K562 (cell line): Measurements from ENCODE around the gene LMAN2. TPM values are rescaled to one million over a fixed set of nuclear protein-coding genes. Genes with fewer than 3 reads are reported as not detected.

Source experiments
- MAFF ChIP-seq: IDR thresholded peaks from 2 replicates; pipeline ENCODE4 v1.6.1; 2012; ENCODE audit warnings: low read length, improper control_type of control experiment
- MAZ ChIP-seq, 2 experiments: fragments of 450-650 bp in 1 of 2; sonication (generic) in 1 of 2; formaldehyde crosslinking; IDR thresholded peaks in 1 of 2; conservative IDR thresholded peaks in 1 of 2; 2 replicates each; pipeline versions ENCODE4 v1.4.0 to v1.5.0; 2020; ENCODE audit warnings: mild to moderate bottlenecking in 1 of 2, missing genetic modification reagents in 1 of 2
- MIER1 ChIP-seq: fragments of 450-650 bp; IDR thresholded peaks from 2 replicates; pipeline ENCODE4 v1.6.1; 2016; ENCODE audit warnings: antibody characterized with exemption, mild to moderate bottlenecking, low read depth
- RFX5 ChIP-seq: IDR thresholded peaks from 2 replicates; pipeline ENCODE4 v1.6.1; 2011; ENCODE audit warnings: low read depth, mild to moderate bottlenecking, improper control_type of control experiment, low read length
- RNF2 ChIP-seq: sonication (generic); IDR thresholded peaks from 2 replicates; pipeline ENCODE4 v1.6.1; 2016
- ZBTB7A ChIP-seq: IDR thresholded peaks from 2 replicates; pipeline ENCODE4 v1.6.1; 2011; ENCODE audit warnings: low read depth, mild to moderate bottlenecking, low read length, moderate library complexity, borderline replicate concordance; ENCODE audit not compliant: control insufficient read depth
- polyA plus RNA-seq, 8 experiments: library from polyadenylated mRNA; depleted of rRNA in 4 of 8; stranded (reverse) in 5 of 8; unstranded in 3 of 8; fragments of >200 nt; fragmentation: Nextera tagmentation in 2 of 8; fragmentation: Illumina TruSeq in 1 of 8; extraction: Ambion mirVana in 2 of 8; extraction: Trizol in 1 of 8; gene quantifications; 2 replicates each; pipeline versions ENCODE4 v1.2.1 to v1.2.3, GENCODE V29; 2011 to 2014; ENCODE audit warnings: inconsistent platforms in 1 of 8, missing spikeins in 1 of 8
- total RNA-seq, 7 experiments: library from RNA; depleted of rRNA in 6 of 7; stranded (reverse); fragments of >200 nt in 6 of 7; fragmentation: Illumina TruSeq in 2 of 7; extraction: Trizol in 2 of 7; gene quantifications; 2 replicates each; pipeline versions ENCODE4 v1.2.1 to v1.2.3, GENCODE V29; 2011 to 2021; ENCODE audit warnings: low replicate concordance in 1 of 7
- TF ChIP-seq, protein P1 (sequence below): fragments of 450-650 bp; IDR thresholded peaks from 2 replicates; pipeline ENCODE4 v1.6.1; 2016; ENCODE audit warnings: mild to moderate bottlenecking, moderate library complexity
- TF ChIP-seq, protein P2 (sequence below), 2 experiments: IDR thresholded peaks; 2 replicates each; pipeline ENCODE4 v1.6.1; 2012; ENCODE audit warnings: improper control_type of control experiment in 2 of 2, low read depth in 2 of 2, low read length in 2 of 2, borderline replicate concordance in 1 of 2
- TF ChIP-seq, protein P3 (sequence below): fragments of 450-650 bp; IDR thresholded peaks from 2 replicates; pipeline ENCODE4 v1.6.1; 2016; ENCODE audit warnings: missing biosample characterization, missing genetic modification characterization
- TF ChIP-seq, protein P4 (sequence below): fragments of 200-800 bp; sonication (Bioruptor generic); IDR thresholded peaks from 2 replicates; pipeline ENCODE4 v1.6.1; 2017; ENCODE audit warnings: missing genetic modification characterization, missing compliant biosample characterization

Gene LMAN2
- total and polyA plus RNA-seq, 9 of the 15 experiments (the other 6 are each of a cell fraction or from before 2014, with no cell fraction given): 2.7 to 254 (median 136) TPM

DNA sequence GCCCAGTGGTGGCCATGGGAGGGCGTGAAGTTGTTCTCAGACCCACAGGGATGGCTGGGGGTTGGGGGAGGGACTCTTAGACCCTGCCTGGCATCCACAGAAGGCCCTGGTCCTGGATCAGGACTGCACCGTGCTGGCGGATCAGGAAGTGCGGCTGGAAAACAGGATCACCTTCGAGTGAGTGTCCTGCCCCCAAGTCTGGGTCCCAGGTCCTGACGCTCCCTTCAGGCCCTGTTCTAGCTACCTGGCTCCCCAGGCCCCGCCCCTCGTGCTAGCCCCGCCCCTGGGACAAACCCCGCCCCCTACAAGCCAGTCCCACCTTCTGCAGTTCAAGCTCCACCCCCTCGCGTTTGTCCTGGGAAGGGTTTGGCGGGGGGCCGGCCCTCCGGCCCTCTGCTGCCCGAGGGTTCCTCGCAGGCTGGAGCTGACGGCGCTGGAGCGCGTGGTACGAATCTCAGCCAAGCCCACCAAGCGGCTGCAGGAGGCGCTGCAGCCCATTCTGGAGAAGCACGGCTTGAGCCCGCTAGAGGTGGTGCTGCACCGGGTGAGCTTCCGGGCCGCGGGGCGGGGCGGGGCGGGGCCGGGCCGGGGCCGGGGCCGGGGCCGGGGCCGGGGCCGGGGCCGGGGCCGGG is 19.1 kb upstream of the LMAN2 start (continued):
- TF ChIP-seq ZBTB7A (peak; percentile 87), RNF2 (peak; percentile 54; the same call in 1 of the 2 replicates), MAFF (no peak), RFX5 (no peak), MIER1 (no peak), MAZ (CRISPR knock-in tag; conservative IDR thresholded peaks at IDR 0.05 in 1 of 2, IDR thresholded peaks at IDR 0.05 in 1 of 2) (peak in 1 of 2 experiments; percentile 93; a peak in 3 of 4 replicates)
- TF ChIP-seq, protein P1, sequence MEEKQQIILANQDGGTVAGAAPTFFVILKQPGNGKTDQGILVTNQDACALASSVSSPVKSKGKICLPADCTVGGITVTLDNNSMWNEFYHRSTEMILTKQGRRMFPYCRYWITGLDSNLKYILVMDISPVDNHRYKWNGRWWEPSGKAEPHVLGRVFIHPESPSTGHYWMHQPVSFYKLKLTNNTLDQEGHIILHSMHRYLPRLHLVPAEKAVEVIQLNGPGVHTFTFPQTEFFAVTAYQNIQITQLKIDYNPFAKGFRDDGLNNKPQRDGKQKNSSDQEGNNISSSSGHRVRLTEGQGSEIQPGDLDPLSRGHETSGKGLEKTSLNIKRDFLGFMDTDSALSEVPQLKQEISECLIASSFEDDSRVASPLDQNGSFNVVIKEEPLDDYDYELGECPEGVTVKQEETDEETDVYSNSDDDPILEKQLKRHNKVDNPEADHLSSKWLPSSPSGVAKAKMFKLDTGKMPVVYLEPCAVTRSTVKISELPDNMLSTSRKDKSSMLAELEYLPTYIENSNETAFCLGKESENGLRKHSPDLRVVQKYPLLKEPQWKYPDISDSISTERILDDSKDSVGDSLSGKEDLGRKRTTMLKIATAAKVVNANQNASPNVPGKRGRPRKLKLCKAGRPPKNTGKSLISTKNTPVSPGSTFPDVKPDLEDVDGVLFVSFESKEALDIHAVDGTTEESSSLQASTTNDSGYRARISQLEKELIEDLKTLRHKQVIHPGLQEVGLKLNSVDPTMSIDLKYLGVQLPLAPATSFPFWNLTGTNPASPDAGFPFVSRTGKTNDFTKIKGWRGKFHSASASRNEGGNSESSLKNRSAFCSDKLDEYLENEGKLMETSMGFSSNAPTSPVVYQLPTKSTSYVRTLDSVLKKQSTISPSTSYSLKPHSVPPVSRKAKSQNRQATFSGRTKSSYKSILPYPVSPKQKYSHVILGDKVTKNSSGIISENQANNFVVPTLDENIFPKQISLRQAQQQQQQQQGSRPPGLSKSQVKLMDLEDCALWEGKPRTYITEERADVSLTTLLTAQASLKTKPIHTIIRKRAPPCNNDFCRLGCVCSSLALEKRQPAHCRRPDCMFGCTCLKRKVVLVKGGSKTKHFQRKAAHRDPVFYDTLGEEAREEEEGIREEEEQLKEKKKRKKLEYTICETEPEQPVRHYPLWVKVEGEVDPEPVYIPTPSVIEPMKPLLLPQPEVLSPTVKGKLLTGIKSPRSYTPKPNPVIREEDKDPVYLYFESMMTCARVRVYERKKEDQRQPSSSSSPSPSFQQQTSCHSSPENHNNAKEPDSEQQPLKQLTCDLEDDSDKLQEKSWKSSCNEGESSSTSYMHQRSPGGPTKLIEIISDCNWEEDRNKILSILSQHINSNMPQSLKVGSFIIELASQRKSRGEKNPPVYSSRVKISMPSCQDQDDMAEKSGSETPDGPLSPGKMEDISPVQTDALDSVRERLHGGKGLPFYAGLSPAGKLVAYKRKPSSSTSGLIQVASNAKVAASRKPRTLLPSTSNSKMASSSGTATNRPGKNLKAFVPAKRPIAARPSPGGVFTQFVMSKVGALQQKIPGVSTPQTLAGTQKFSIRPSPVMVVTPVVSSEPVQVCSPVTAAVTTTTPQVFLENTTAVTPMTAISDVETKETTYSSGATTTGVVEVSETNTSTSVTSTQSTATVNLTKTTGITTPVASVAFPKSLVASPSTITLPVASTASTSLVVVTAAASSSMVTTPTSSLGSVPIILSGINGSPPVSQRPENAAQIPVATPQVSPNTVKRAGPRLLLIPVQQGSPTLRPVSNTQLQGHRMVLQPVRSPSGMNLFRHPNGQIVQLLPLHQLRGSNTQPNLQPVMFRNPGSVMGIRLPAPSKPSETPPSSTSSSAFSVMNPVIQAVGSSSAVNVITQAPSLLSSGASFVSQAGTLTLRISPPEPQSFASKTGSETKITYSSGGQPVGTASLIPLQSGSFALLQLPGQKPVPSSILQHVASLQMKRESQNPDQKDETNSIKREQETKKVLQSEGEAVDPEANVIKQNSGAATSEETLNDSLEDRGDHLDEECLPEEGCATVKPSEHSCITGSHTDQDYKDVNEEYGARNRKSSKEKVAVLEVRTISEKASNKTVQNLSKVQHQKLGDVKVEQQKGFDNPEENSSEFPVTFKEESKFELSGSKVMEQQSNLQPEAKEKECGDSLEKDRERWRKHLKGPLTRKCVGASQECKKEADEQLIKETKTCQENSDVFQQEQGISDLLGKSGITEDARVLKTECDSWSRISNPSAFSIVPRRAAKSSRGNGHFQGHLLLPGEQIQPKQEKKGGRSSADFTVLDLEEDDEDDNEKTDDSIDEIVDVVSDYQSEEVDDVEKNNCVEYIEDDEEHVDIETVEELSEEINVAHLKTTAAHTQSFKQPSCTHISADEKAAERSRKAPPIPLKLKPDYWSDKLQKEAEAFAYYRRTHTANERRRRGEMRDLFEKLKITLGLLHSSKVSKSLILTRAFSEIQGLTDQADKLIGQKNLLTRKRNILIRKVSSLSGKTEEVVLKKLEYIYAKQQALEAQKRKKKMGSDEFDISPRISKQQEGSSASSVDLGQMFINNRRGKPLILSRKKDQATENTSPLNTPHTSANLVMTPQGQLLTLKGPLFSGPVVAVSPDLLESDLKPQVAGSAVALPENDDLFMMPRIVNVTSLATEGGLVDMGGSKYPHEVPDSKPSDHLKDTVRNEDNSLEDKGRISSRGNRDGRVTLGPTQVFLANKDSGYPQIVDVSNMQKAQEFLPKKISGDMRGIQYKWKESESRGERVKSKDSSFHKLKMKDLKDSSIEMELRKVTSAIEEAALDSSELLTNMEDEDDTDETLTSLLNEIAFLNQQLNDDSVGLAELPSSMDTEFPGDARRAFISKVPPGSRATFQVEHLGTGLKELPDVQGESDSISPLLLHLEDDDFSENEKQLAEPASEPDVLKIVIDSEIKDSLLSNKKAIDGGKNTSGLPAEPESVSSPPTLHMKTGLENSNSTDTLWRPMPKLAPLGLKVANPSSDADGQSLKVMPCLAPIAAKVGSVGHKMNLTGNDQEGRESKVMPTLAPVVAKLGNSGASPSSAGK: peak; percentile 92
- TF ChIP-seq, protein P2, sequence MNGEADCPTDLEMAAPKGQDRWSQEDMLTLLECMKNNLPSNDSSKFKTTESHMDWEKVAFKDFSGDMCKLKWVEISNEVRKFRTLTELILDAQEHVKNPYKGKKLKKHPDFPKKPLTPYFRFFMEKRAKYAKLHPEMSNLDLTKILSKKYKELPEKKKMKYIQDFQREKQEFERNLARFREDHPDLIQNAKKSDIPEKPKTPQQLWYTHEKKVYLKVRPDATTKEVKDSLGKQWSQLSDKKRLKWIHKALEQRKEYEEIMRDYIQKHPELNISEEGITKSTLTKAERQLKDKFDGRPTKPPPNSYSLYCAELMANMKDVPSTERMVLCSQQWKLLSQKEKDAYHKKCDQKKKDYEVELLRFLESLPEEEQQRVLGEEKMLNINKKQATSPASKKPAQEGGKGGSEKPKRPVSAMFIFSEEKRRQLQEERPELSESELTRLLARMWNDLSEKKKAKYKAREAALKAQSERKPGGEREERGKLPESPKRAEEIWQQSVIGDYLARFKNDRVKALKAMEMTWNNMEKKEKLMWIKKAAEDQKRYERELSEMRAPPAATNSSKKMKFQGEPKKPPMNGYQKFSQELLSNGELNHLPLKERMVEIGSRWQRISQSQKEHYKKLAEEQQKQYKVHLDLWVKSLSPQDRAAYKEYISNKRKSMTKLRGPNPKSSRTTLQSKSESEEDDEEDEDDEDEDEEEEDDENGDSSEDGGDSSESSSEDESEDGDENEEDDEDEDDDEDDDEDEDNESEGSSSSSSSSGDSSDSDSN (IDR thresholded peaks at IDR 0.05; ENCODE audit: borderline replicate concordance in 1 of 2, low read depth in 2 of 2, low read length in 2 of 2): peak; percentile 55 to 92; a peak in 3 of 4 replicates
- TF ChIP-seq, protein P3, sequence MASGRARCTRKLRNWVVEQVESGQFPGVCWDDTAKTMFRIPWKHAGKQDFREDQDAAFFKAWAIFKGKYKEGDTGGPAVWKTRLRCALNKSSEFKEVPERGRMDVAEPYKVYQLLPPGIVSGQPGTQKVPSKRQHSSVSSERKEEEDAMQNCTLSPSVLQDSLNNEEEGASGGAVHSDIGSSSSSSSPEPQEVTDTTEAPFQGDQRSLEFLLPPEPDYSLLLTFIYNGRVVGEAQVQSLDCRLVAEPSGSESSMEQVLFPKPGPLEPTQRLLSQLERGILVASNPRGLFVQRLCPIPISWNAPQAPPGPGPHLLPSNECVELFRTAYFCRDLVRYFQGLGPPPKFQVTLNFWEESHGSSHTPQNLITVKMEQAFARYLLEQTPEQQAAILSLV (tag): no peak
- TF ChIP-seq, protein P4, sequence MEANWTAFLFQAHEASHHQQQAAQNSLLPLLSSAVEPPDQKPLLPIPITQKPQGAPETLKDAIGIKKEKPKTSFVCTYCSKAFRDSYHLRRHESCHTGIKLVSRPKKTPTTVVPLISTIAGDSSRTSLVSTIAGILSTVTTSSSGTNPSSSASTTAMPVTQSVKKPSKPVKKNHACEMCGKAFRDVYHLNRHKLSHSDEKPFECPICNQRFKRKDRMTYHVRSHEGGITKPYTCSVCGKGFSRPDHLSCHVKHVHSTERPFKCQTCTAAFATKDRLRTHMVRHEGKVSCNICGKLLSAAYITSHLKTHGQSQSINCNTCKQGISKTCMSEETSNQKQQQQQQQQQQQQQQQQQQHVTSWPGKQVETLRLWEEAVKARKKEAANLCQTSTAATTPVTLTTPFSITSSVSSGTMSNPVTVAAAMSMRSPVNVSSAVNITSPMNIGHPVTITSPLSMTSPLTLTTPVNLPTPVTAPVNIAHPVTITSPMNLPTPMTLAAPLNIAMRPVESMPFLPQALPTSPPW (CRISPR knock-in tag): peak; percentile 84
